Right lung (tissue), 5 donors: ENCODE results near the gene ACSL3. TPM values are rescaled to one million over a fixed set of nuclear protein-coding genes. Genes with fewer than 3 reads are reported as not detected.

Experiments
- DNase-seq, 2 donors: peaks; one replicate each; pipeline ENCODE4 v3.0.0-alpha.2; 2013
- polyA plus RNA-seq, 5 donors: library from polyadenylated mRNA; unstranded; fragments of 120-200 nt; gene quantifications; one replicate each; pipeline versions ENCODE4 v1.2.1 to v1.2.3, GENCODE V29; 2013; ENCODE audit warnings: inconsistent platforms in 1 of 5, low replicate concordance in 1 of 5; ENCODE audit not compliant: insufficient read length in 5 of 5, insufficient read depth in 1 of 5

ACSL3 gene
- polyA plus RNA-seq, 5 donors, result 53.1 to 64.4 (median 56.1) TPM

DNA sequence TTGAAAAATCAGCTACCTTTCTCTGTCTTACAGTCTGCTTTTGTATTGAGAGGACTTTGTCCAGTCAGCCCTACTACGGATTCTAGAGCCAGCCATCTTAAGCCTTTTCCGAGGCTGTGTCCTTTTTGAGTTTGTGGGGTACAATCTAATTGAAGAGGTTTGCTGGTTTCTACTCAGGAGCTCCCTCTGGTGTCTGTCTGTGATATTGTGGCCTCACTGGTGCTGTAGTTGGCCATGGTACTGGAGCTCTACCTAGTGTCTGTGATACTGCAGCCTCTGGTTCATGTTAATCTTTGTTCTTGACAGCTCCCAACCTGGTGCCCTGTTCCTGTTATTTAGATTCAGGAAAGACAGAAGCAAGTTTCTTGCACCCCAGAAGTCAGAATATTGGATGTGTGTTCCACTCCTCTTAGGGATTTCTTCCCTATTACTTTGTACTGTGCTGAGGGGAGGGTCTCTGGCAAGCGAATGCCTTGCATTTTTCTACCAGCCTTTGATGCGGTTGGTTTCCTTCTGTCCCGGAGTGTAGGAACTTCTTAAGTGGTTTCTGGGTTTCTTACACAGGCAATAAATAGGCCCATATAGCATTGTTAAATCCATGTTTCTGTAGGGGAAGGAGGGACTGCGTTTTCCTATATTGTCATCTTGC lies 78.5 kb downstream of the ACSL3 start:
- no peak for DNase-seq

DNA sequence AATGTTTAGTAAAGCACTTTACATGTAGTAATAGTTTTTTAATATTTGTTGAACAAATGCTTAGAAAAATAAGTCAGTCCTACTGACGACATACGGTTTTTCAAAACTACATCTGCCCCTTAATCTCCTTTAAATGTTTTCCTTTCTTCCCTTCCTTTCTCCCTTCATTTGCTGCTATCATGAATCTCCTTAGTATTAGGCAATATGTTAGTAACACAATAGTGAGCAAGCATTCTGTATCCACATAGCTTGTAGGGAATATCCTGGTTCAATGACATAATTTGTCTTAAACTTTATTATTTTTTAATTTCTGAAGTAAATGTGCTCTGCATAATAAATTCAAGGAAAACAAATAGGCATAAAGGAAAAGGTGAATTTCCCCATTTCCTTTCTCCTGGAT lies 79.1 kb downstream of the ACSL3 start:
- DNase-seq, result no peak

DNA sequence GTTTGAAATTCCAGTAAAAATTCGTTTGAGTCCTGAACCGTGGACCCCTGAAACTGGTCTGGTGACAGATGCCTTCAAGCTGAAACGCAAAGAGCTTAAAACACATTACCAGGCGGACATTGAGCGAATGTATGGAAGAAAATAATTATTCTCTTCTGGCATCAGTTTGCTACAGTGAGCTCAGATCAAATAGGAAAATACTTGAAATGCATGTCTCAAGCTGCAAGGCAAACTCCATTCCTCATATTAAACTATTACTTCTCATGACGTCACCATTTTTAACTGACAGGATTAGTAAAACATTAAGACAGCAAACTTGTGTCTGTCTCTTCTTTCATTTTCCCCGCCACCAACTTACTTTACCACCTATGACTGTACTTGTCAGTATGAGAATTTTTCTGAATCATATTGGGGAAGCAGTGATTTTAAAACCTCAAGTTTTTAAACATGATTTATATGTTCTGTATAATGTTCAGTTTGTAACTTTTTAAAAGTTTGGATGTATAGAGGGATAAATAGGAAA lies 80.7 kb downstream of the ACSL3 start:
- no peak for DNase-seq

DNA sequence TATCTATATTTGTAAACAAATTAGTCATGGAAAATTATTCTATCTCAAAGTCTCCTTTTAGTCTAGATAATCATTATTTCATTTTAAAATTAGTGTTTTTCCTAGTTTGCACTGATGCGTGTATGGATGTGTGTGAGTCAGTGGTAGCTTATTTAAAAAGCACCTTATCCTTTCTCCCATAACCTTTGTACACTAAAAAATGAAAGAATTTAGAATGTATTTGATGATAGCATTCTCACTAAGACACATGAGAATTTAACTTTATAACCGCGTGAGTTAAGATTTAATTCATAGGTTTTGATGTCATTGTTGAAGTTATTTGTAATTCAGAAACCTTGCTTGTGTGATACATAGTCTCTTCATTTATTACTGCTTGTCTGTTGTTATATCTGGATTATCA lies 81.7 kb downstream of the ACSL3 start:
- no peak for DNase-seq

DNA sequence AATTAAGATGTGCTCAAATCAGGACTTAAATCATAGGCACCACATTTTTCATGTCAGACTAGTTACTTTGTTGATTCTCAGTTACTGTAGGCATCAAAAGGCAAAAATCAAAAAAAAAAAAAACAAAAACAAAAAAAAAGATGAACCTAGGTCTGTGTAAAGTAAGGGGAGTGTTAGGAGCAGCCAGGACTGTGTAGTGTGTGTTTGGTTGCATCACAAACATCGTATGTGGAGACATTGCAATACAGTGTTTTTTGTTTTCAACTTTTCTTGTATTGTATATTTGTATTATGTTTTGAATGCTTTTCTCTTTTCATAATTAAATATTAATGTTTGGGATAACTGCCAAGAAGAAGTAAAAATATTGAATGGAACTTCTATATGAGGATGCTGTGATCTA lies 82.1 kb downstream of the ACSL3 start:
- DNase-seq, result no peak

DNA sequence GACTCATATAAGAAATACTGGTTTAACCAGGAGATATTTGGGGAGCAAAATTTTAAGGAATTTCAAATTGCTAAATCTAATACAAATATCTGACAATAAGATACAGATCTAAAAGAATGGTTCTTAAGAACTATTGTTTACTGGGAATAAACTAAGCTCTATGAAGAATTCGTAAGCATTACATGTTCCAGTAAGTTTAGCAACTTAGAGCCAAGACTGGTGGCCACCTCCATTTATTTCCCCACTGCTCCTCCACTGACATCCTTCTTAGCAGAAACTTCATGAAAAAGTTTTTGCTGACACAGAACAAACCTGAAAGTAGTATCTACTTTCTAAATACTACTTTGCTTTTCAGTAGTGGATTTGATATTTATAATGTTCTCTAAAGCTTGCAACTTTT lies 83.0 kb downstream of the ACSL3 start:
- no peak for DNase-seq

DNA sequence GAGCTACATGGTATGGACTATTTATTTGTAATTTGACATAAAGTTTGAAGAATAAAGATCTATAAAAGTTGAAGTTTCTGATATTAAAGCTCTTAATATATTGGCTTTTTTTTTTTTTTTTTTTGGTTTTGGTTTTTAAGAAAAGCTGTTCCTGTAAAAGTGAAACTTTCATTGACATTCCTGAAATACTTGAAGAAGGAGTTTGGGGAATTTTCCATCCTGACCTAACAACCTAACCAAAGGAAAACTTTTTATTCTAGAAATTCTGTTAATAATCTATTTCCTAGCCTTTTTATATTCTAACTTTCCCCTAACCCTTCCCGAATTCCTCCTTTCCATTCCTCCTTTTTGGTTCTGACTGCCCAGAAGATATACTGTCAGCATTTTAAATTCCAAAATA lies 83.7 kb downstream of the ACSL3 start:
- no peak for DNase-seq

DNA sequence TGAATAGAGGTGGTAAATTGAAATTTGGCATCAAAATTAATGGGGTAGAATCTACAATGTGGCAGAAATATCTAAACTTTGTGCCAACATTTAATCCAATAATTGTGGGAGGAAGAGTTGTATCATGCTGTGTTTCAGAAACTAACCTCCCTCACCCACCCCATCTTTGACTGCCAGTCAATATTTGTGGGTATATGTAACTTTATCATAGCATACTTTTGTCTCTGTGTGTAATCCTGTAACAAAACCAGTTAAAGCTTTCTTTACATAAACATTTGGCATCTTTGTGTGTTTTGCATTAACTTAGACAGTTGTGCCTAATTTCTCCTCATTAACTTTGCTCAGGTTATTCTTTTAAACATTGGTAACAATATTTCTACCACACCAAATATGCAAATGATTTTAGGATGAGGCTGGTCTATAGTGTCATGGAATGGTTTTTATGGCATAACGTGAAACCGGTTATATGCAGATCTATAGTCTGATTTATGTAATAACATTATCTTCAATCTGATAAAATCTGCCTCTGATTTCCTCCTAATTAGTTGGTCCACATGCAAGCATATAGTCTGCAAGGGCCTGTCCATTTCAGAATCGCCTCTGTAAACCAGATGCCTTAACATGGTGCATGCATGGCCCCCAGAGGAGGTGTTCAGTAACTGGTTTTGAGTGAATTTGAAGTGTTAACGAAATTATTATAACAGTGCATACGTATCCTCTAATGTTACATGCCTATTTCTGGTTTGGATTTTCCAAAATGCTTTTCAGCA lies 84.3 kb downstream of the ACSL3 start:
- no peak for DNase-seq

DNA sequence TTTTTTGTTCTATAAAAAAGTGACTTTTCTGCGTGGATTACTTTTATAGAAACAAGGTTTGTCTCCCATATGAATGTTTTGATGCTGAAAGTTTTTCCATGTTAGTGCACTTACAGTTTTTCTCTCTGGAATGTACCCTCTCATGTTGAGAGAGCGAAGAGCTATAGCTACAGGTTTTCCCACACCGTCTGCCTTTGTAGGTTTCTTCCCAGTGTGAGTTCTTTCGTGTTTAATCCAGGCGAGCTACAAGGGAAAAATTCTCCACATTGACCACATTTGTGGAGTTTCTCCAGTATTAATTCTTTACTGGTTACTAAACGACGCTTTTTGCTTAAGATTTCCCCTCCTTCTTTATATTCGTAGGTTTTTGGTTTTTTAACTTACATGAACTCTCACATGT lies 85.1 kb downstream of the ACSL3 start:
- DNase-seq, result no peak

DNA sequence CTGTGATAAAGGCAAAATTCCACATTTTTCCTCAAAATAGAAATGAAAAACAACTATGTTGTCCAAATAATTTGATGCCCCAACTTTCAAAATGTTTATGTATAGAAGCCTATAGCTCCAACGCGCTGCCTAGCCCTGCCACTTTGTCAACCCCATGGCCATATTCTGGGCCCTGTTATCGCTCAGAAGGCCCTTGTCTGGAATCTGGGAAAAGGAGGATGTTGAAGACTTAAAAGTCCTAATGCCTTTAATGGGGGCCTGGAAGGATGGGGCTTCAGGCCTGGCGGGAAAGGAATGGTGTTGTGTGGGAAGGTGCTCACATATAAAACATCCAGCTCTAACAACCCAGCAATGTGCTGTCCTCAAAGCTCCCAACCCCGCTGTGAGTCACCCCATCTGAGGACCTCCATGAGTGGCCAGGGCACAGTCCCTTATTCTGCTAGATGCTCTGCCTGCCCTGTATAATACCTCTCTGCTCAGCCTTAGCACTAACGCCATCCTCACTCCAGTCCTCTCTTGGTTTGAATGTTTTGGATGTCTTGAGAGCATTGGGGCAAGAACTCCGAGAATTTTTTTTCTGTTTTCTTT lies 86.0 kb downstream of the ACSL3 start:
- DNase-seq, result no peak

DNA sequence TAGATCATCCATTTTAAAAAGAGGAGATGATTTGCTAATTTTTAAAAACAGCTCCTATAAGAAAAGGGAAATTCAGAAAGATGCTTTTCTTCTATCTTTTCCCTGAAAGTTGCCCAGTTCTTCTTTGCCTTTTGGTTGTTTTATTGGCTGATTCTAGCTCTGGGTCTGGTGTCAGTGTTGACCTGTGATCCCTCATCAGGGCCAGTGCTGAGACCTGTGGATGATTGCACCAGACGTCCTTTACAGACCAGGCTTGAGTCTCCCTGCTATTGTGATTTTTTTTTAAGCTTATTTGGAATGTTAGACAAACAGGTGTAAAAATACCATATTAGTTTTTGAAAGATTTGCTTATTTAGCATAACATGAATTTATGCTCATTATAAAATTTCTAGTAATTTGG lies 88.2 kb downstream of the ACSL3 start:
- no peak for DNase-seq

DNA sequence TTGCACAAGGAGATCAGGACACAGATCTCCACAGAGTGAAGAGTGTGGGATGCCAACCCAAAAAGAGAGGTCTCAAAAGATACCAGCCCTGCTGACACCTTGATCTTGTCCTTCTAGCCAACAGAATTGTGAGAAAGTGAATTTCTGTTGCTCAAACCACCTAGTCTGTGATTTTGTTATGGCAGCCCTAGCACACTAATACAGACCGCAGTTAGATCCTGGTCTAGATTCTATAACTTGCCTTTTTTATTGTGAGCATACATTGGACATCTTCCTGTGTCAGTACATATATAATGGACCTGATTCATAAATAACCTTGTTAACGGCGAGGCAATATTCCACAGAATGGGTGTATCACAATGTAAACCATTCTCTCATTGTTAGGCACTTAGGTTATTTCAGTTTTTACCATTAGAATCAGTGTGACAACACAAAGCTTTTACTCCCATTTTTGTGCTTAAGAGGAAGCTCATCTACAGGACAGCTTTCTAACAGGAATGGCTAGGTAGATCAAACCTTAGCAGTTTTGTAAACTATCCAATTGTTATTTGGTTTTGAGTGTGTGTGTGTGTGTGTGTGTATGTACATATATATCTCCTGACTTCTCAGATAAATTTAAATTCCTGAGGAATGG lies 89.0 kb downstream of the ACSL3 start:
- DNase-seq, result no peak

DNA sequence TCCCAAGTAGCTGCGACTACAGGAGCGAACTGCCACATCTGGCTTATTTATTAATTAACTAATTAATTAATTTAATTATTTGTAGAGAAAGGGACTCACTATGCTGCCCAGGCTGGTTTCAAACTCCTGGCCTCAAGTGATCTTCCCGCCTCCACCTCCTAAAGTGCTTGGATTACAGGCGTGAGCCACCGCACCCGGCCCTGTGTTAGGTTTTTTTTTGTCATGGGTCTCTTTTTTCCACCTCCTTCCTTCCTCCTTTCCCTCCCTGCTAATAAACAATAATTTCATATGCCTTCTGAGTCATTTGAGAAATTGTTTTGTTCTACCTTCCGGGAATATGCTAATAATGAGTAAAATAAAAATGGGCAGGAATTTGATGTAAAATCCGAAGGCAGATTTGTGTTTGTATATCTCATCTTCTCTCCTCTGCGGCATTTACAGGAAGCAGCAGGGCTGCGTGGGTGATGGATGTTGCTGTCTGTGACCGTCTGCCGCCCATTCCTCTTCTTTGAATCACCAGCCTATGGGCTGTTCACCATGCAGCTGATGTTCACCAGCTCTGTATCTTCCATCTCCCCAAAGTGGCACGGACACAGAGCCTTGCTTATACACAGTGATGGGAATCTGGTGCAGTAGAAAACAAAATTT lies 89.9 kb downstream of the ACSL3 start:
- no peak for DNase-seq

DNA sequence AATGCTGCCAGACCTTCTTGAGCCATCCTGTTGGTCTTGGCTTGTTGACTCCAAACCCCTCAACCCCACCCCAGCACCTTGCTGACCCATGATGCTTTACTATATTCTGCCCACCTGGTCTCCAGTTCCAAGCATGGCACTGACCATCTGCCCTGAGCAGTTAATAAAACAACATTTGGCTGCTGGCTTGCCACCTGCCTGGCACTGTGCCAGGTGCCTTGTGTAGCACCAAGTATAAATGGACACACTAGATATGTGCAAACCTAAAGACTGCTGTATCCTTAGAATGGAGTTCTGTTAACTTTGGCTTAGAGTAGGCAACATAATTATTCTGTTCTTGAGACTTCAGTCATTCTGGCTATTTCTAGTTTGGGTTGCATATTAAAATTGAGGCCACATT lies 91.4 kb downstream of the ACSL3 start:
- DNase-seq, result no peak

DNA sequence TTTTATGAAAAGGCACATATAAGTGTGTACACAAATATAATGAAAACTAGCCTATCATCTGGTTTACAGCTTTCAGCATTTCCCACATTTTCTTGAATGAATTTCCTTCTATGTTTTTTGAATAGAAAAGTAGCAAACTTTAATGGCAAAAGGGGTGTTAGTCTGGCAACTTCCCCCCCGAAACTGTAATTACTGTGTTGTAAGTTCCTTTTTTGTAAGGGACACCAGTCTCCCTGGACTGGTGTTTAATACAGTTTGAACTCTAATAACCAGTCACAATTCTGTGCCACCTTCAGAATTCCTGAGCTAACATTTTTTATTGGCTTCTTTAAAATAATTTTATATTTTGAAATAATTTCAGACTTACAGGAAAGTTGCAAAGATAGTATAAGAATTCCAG lies 94.2 kb downstream of the ACSL3 start:
- no peak for DNase-seq

DNA sequence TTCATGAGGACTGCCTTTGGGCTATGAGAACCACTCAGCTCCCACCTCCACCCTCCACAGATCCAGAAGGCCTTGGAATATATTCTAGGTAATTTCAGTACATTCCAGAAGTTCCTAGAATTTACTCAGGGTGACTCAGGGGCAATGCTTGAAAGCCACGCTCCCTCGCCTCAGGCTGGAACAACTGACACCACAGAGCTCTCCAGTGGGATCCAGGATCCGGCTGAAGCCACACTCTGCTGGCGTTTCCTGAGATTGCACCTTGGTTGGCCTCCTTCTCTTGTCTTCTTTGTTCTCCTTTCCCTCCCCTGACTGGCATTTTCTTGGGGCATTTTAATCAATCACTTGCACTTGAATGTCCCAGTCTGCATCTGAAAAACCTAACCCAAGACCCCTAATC lies 98.5 kb downstream of the ACSL3 start:
- DNase-seq, result no peak

DNA sequence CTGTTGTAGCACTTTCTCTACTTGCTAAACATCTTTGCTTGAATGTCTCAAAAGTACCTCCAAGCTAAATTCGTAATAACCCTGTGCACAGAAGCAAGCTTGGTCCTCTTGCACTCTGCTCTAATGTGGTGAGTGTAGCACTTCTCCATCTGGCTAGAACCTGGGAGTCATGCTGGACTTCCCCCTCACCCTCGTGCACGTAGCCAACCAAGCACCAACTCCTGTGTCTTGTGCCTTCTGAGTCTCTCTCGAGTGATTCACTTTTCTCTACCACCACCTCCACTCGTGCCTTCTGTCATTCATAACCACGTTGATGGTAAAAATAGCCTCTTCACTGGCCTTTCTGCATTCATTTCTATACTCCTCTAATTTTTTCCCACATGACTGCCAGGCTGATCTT lies 99.3 kb downstream of the ACSL3 start:
- DNase-seq, result no peak

DNA sequence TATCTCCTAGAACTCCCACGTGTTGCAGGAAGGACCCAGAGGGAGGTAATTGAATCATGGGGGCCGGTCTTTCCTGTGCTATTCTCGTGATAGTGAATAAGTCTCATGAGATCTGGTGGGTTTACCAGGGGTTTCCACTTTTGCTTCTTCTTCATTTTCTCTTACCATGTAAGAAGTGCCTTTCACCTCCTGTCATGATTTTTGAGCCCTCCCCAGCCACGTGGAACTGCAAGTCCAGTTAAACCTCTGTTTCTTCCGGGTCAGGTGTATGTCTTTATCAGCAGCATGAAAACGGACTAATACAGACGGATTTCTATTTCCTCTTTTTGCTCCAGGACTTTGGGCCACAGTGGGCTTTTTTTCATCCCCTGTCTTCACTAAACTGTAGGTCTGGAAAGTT lies 102.8 kb downstream of the ACSL3 start:
- DNase-seq, result no peak

DNA sequence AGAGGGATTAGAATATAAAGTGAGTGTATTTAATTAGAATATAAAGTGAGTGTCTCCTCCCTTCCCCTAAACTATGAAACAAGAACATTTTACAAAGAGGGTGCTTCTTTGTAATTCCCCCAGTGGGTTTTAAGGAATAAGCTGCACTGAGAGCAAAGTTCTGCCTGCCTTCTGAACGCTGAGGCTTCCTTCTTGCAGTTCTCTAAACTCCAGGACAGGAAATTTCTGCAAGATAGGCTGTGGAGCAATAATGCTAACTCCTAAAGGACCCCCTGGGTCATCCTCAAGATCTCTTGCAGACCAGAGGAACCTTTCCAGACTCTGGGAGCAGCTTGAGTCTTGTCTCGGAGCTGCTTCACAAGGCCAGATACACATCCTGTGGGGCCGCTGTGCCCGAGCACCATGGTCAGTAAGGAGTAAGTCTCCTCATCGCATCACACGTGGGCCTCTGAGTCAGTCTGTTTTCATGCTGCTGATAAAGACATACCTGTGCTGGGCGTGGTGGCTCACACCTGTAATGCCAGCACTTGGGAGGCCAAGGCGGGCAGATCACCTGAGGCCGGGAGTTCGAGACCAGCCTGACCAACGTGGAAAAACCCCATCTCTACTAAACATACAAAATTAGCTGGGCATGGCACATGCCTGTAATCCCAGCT lies 103.7 kb downstream of the ACSL3 start:
- no peak for DNase-seq

DNA sequence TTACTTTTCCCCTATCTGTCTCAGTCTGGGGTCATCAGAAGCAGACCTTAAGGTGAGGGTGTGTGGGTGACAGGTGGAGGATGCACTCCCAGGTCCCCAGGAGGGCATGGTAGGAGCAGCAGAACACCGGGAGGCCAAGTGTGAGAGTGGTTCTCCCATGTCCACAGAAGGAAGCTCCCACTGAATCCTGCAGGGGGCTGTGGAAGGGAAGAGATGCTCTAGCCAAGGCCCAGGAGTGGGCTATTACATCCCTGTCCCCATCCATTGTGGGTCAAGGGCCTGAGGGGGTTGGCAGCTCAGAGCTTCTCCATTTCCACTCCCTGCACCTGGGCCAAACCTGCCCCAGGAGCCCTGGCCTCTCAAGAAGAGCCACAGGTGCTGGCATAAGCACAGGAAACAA lies 104.7 kb downstream of the ACSL3 start:
- no peak for DNase-seq

DNA sequence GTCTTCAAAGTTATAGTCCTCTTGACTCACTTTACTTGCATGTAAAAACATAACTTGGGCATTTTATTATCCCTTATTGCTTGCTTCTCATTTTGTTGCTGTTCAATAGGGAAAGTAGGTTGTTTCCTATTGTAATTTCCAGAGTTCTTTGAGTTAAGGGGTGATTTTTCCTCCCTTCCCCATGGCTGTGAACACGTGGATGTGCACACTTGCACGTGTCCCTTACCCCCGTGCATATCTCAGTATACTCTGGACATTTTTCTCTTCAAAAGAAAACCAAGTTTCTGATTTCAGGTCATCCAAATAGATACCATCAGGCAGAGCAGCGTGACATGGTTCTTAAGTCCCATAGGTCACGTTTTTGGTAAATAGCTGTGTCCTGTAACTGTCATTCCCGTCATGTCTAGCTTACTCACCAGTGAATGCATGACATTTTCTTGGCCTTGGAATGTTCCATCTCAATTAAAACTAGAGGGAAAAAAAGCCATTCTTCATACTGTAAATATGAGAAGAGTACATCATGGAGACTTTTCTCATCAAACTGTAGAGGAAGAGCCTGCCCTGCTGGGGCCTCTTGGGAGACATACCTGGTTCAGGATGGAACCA lies 107.8 kb downstream of the ACSL3 start:
- DNase-seq, result no peak
